OCI-LY3 (cell line): Measurements from ENCODE around the gene TEX14.

Source experiments
- EZH2phosphoT487 ChIP-seq: fragments of 200-600 bp; shearing (Covaris generic); IDR thresholded peaks from 2 replicates; pipeline ENCODE4 v1.6.1; 2018; ENCODE audit warnings: antibody characterized with exemption, mixed run types, low read depth
- TF ChIP-seq, protein P1 (sequence below): fragments of 200-600, 300-600 bp; sonication (generic); IDR thresholded peaks from 2 replicates; pipeline ENCODE4 v1.5.1; 2014; ENCODE audit warnings: antibody characterized with exemption, low read length, low read depth

GRCh38 chr17:58677194-58677880, 14.5 kb downstream of the TEX14 start:
- TF ChIP-seq, protein P1, sequence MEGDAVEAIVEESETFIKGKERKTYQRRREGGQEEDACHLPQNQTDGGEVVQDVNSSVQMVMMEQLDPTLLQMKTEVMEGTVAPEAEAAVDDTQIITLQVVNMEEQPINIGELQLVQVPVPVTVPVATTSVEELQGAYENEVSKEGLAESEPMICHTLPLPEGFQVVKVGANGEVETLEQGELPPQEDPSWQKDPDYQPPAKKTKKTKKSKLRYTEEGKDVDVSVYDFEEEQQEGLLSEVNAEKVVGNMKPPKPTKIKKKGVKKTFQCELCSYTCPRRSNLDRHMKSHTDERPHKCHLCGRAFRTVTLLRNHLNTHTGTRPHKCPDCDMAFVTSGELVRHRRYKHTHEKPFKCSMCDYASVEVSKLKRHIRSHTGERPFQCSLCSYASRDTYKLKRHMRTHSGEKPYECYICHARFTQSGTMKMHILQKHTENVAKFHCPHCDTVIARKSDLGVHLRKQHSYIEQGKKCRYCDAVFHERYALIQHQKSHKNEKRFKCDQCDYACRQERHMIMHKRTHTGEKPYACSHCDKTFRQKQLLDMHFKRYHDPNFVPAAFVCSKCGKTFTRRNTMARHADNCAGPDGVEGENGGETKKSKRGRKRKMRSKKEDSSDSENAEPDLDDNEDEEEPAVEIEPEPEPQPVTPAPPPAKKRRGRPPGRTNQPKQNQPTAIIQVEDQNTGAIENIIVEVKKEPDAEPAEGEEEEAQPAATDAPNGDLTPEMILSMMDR, result no peak
- TF ChIP-seq EZH2phosphoT487, result no peak
